Uterus (tissue), 4 donors: ENCODE results near the gene CCDC158. TPM values are rescaled to one million over a fixed set of nuclear protein-coding genes. Genes with fewer than 3 reads are reported as not detected.

Experiments
- DNase-seq, 2 donors: peaks; one replicate each; pipeline ENCODE4 v3.0.0-alpha.2; 2019 to 2020
- H3K27ac ChIP-seq, 2 donors: fragments of 200-600 bp; sonication (generic); 1 replicate in 1 of 2; 2 replicates in 1 of 2; pipeline ENCODE4 v1.5.1; 2016 to 2018
- H3K27me3 ChIP-seq, 2 donors: fragments of 200-600 bp; sonication (generic); one replicate each; pipeline ENCODE4 v1.5.1; 2018 to 2019; ENCODE audit warnings: control low read depth in 1 of 2
- H3K36me3 ChIP-seq, 2 donors: fragments of 200-600 bp; sonication (generic); one replicate each; pipeline ENCODE4 v1.5.1; 2019; ENCODE audit warnings: control low read depth in 1 of 2
- H3K4me1 ChIP-seq, 2 donors: fragments of 200-600 bp; sonication (generic); one replicate each; pipeline ENCODE4 v1.5.1; 2018 to 2019; ENCODE audit warnings: control low read depth in 1 of 2
- H3K4me3 ChIP-seq, 2 donors: fragments of 200-600 bp; sonication (generic); 1 replicate in 1 of 2; 2 replicates in 1 of 2; pipeline ENCODE4 v1.5.1; 2018 to 2019; ENCODE audit warnings: mild to moderate bottlenecking in 1 of 2
- H3K9me3 ChIP-seq, 2 donors: fragments of 200-600 bp; sonication (generic); one replicate each; pipeline ENCODE4 v1.5.1; 2019; ENCODE audit warnings: control low read depth in 1 of 2
- POLR2A ChIP-seq, 2 donors: fragments of 450-650 bp; IDR thresholded peaks; one replicate each; pipeline ENCODE4 v1.6.1; 2016; ENCODE audit warnings: antibody characterized with exemption in 2 of 2, mild to moderate bottlenecking in 1 of 2, moderate library complexity in 1 of 2
- intact Hi-C: fragments of 100-400 bp; cut with DNase I; formaldehyde crosslinking; loops from one replicate; pipeline ENCODE4 v1.15.1; 2023; ENCODE audit warnings: low total_unique reads
- total RNA-seq, 4 donors: library from RNA; depleted of rRNA in 3 of 4; stranded (reverse); fragments of >200 nt in 3 of 4; gene quantifications; one replicate each; pipeline versions ENCODE4 v1.1.0 to v1.2.4, GENCODE V29; 2014 to 2023
- TF ChIP-seq, protein P1 (sequence below), 4 experiments: fragments of 200-600 bp in 2 of 4; fragments of 450-650 bp in 2 of 4; sonication (generic) in 2 of 4; IDR thresholded peaks; one replicate each; pipeline ENCODE4 v1.5.1; 2016 to 2019; ENCODE audit warnings: antibody characterized with exemption in 4 of 4, mild to moderate bottlenecking in 2 of 4, moderate library complexity in 1 of 4
- donor health status: DM: yes; HTN: yes; CAD: no.

CCDC158 gene
- total RNA-seq, 4 donors from 2014 or later, result under 0.01 to 2.2 (median 0.34) TPM; not detected in 1

DNA sequence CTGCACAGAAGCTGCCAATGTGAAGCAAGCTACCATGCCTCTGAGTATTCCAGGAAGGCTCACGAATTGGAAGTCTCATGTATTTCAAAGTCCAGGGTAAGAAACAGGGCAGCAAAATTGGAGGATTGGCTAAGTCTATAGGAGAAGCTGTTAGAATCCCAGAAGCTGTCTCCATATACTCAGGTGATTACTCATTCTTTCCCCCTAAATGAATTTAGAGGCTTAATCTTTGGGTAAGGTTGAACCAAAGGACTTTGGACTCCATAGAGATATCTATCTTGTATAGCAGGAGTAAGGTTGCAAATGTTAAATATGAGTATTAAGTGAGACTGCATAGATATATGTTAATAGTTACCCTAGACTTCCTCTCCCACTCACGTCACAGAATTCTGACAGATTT, 78.1 kb downstream of the CCDC158 start:
- no peaks in the 10 kb centered on the region for H3K36me3 ChIP-seq

DNA sequence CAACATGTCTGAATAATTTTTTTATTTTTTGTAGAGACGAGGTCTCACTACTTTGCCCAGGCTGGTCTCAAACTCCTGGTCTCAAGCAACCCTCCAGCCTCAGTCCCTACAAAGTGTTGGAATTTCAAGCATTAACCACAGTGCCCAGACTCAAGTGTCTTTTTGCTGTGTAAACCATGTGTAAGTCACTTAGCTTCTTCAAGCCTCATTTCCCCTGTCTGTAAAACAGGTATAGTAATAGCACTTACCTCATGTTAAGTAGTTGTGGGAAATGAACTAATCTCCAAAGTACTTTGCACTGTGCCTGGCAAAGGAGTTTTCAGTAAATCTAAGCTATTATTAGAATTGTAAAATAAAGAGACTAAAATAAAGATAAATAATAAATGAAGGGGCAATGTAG, 78.8 kb downstream of the CCDC158 start:
- Histone ChIP-seq H3K27ac (no peak overlapping the region), H3K9me3 (no peaks in the 10 kb centered on the region), H3K4me3 (no peak overlapping the region), H3K27me3 (no peaks in the 10 kb centered on the region), H3K36me3 (no peaks in the 10 kb centered on the region), H3K4me1 (no peaks in the 10 kb centered on the region)
- intact Hi-C loops, result no loop called here
- DNase-seq, result no peak
- TF ChIP-seq, protein P1, sequence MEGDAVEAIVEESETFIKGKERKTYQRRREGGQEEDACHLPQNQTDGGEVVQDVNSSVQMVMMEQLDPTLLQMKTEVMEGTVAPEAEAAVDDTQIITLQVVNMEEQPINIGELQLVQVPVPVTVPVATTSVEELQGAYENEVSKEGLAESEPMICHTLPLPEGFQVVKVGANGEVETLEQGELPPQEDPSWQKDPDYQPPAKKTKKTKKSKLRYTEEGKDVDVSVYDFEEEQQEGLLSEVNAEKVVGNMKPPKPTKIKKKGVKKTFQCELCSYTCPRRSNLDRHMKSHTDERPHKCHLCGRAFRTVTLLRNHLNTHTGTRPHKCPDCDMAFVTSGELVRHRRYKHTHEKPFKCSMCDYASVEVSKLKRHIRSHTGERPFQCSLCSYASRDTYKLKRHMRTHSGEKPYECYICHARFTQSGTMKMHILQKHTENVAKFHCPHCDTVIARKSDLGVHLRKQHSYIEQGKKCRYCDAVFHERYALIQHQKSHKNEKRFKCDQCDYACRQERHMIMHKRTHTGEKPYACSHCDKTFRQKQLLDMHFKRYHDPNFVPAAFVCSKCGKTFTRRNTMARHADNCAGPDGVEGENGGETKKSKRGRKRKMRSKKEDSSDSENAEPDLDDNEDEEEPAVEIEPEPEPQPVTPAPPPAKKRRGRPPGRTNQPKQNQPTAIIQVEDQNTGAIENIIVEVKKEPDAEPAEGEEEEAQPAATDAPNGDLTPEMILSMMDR (IDR thresholded peaks at IDR 0.05), result no peak
- no peak for TF ChIP-seq POLR2A (IDR thresholded peaks at IDR 0.05)

More for the DNA sequence above, 78.1 kb downstream of the CCDC158 start:
- DNase-seq, result no peak
- no peaks in the 10 kb centered on the region for H3K4me1 ChIP-seq
- peaks cover 0 to 4% of the 10 kb centered on the region in 2 donors for H3K9me3 ChIP-seq
- no peaks in the 10 kb centered on the region for H3K27me3 ChIP-seq
- no peak for TF ChIP-seq POLR2A (IDR thresholded peaks at IDR 0.05)
- TF ChIP-seq, protein P1 (IDR thresholded peaks at IDR 0.05), result no peak
- H3K27ac ChIP-seq, result no peak overlapping the region
- no peak overlapping the region for H3K4me3 ChIP-seq
- intact Hi-C loops, result no loop called here

DNA sequence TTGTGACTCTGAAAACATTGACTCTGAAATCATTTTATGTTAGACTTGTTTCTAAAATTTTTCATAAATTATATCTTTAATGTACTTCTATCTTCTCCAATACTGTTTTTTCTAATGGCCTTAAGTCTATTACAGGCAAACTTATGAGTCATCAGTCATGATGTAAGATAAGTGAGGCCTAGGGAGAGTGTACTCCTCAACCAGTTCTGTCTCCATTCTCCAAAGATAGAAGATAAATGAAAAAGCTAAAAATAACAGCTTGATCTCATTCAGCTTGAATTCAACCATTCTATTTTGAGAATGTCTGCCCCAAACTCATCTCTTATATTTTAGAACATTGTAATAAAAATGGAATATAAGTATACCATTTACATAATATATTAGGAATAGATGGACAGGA, 79.9 kb downstream of the CCDC158 start:
- Histone ChIP-seq H3K4me1 (no peaks in the 10 kb centered on the region), H3K9me3 (no peaks in the 10 kb centered on the region), H3K4me3 (no peak overlapping the region), H3K27me3 (no peaks in the 10 kb centered on the region), H3K27ac (no peak overlapping the region), H3K36me3 (no peaks in the 10 kb centered on the region)
- DNase-seq, result no peak
- TF ChIP-seq, protein P1 (IDR thresholded peaks at IDR 0.05), result no peak
- TF ChIP-seq POLR2A (IDR thresholded peaks at IDR 0.05), result no peak
- intact Hi-C loops, result no loop called here

DNA sequence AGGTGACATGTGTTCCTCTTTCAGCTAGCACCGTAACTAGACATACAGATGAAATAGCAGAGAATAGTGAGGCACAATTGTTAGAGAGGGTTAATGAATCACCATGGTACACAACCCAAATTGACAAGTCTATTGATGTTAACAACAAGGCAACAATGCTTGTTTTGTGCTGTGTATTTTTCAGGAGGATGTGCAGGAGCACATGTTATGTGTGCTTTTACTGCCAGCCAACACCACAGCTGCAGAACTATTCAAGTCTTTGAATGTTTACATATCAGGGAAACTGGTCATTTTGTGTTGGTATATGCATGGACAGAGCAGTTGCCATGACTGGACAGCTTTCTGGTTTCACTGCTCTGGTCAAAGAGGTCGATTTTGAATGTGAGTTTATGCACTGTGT, 81.6 kb downstream of the CCDC158 start:
- Histone ChIP-seq H3K27me3 (no peaks in the 10 kb centered on the region), H3K4me1 (no peaks in the 10 kb centered on the region), H3K36me3 (no peaks in the 10 kb centered on the region), H3K27ac (no peak overlapping the region), H3K9me3 (no peaks in the 10 kb centered on the region), H3K4me3 (no peak overlapping the region)
- no peak for DNase-seq
- intact Hi-C loops, result no loop called here
- TF ChIP-seq POLR2A (IDR thresholded peaks at IDR 0.05), result no peak
- TF ChIP-seq, protein P1 (IDR thresholded peaks at IDR 0.05), result no peak

DNA sequence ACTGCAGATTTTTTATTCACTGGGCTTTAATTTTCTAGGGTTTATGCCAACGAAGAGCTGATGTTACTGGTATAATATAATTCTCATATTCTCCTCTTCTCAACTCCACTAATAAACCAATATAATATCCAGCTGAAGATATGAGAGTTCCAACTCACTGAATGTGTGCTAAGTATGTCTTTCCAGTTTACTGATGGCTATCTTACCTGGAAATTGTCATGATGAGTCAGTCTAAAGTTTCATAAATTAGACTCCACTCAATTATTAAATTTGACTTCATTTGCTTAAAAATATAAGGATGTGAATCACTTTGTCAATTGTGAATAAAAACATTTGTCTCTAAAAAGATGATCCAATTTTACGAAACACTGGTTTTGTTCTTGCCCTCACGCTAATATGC, 86.1 kb downstream of the CCDC158 start:
- Histone ChIP-seq H3K36me3 (no peaks in the 10 kb centered on the region), H3K27me3 (no peaks in the 10 kb centered on the region), H3K27ac (no peak overlapping the region), H3K9me3 (no peaks in the 10 kb centered on the region), H3K4me1 (no peaks in the 10 kb centered on the region), H3K4me3 (no peak overlapping the region)
- intact Hi-C loops, result no loop called here
- no peak for DNase-seq
- no peak for TF ChIP-seq POLR2A (IDR thresholded peaks at IDR 0.05)
- TF ChIP-seq, protein P1 (IDR thresholded peaks at IDR 0.05), result no peak
